SIG-M5 (cell line): ENCODE measurements around the gene DGKD.
"Not testable (repeated sequence)": the region's sequence is repeated elsewhere in the genome, so short reads cannot be mapped to it uniquely, and the experiment has no call there.

Experiments
- DNase-seq: peaks from one replicate; lab custom pipeline; 2025; lab: John Stamatoyannopoulos, UW

The DGKD gene

DNA sequence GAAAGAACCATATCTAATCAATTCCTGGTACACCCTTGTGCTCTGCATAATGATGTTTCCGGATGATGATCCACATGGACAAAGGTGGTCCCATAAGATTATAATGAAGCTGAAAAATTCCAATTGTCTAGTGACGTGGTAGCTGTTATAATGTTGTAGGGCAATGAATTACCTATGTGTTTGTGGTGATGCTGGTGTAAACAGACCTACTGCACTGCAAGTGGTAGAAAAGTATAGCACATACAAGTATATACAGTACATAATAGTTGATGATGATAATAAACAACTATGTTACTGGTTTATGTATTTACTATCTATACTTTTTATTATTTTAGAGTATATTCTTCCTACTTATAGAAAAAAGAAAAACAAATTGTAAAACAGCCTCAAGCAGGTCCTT is 8.4 kb downstream of the DGKD start:
- DNase-seq = no peak

DNA sequence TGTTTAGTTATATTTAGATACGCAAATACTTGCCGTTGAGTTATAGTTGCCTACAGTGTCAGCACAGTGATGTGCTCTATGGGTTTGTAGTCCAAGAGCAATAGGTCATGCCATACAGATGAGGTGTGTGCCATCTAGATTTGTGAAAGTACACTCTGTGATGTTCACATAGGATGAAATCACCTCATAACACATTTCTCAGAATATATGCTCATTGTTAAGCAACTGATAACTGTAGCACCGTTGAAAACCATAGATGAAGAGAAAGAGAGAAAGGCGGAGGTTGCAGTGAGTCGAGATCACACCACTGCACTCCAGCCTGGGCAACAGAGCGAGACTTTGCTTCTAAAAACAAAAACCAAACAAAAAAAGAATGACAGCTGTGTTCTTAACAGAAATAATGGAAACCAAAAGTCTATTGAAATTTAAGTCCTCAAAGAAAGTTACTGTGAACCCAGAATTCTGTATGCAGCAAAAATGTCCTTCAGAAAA is 9.5 kb downstream of the DGKD start:
- no peak for DNase-seq

DNA sequence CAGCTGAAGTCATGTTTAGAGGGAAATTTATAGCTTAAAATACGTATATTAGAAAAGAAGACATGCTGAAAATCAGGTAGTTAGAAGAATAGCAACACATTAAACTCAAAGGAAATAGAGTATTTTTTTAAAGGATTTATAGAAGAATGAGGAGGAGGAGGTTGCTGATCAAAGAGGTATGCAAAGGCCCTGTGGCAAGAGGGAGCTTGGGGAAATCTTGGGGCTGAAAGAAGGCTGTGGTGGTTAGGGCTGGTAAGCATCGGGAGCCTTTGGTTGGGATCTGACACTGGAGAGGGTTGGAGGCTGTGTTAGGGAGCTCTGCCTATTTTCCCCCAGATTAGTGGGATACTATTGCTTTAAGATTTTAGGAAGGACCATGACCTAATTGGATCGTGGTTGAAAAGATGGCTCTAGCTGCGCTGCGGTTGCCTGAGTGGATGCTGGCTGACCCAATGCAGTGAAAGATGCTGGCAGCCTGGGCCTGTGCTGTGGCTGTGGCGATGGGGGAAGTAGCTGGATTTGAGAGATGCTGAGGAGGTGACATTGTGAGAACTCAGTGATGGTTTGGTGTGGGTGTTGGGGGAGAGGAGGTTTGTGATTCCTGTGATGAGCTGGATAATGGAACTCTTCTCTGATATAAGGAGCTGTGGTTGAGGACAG is 11.7 kb downstream of the DGKD start:
- DNase-seq = no peak

DNA sequence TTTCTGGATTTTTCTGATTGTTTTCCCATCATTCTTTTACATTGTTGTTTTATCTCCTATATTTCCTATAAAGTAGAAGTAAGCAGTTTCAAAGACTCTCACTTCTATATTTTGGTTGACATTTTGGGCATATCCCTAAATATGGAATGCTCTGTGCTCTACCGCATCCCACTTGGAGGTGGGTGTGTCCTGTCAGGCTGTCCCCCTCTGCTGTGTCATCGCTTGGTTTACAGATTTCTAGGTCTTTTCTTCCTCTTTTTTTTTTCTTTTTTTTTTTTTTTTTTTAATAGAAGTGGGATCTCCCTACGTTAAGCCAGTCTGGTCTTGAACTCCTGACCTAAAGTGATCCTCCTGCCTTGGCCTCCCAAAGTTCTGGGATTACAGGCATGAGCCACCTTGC is 13.3 kb downstream of the DGKD start:
- no peak for DNase-seq

DNA sequence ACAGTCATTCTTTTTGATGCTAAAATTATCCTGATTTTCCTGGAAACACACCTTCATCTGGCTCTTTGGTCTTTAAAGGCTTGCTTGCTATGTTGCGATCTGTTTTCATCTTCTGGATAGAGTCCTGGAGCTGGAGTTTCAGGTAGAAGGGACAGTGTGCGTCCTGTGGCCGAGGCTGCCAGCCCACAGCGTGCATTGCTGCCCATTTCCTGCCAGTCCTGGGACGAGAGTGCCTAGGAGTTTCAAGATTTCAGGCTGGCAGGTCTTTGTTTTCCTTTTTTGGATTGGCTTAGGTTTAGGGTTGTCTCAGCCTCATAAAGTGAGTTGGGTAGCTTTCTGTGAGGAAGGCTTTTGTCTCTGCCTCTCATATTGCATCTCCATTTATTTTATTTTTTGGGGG is 14.5 kb downstream of the DGKD start:
- DNase-seq = no peak

DNA sequence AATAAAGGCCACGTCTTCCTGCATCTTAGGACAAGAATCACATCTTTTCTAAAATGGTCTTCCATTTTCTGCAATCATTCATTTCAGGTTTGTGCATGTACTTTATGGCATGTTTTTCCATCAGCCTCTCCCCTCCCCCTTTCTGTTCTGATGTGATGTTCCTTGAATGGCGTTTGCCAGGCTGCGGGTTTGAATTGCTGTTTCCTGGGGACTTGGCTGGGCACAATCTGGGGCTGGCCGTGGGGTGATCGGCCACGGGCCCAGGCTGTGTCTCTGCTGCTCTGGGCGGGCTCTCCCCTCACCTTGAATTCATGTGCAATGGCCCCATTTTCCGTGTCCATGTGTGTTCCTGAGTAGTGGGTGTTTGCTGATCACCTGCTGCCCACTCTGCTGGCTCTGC is 15.2 kb downstream of the DGKD start:
- DNase-seq = no peak

DNA sequence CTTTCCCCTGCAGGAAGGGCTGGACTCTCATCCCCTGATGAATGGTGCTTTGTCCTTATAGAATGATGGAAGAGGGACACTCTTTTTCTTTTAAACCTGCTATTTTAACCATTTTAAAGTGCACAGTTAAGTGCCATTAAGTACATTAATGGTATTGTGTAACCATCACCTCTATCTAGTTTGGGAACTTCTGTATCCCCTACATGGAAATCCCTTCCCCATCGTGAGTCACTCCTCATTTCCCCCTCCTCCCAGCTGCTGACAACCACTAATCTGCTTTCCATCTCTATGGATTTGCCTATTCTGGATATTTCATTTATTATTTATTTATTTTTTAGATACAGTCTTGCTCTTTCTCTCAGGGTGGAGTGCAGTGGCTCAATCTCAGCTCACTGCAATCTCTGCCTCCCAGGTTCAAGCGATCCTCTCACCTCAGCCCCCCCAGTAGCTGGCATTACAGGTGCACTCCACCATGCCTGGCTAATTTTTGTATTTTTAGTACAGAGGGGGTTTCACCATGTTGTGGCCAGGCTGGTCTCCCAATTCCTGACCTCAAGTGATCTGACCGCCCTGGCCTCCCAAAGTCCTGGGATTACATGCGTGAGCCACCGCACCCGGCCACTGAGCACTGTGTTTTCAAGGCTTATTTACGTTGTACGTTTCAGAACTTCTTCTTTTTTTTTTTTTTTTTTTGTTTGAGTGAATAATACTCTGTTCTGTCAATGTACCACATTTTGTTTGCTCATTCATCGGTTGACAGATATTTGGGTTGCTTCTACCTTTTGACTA is 15.8 kb downstream of the DGKD start:
- no peak for DNase-seq

DNA sequence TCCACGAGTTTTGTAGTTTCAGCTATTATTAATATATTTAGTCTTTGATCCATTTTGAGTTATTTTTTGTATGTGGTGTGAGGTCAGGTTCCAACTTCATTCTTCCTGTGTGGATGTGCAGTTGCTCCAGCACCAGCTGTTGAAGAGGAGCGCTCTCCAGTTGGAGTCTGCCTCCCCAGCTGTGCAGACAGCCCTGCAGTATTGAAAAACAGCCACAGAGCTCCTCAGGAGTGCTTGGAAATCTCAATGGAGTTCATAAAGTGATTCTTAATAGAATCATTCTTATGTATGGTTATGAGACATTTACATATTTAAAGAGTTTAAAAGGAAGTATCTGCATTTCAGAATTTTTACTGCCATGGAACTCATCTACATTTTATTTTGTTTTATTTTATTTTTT is 17.3 kb downstream of the DGKD start:
- DNase-seq = no peak

DNA sequence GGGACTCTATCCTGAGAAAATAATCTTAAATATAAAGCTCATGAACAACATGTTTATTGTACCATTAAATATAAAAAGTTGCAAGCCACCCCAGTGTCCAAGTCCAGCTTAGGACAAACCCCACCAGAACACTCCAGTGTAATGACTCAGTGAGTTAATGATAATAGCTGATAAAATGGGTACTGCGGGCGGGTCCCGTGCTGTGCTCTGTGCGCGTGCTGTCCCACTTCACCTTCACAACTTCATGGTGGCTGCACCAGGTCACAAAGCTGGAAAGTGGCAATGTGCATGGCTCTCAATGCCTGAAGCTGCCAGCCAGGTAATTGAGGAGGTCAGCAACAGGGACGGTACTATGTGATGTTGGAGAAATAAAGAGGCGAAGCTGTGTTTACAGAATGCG is 18.6 kb downstream of the DGKD start:
- DNase-seq = no peak

DNA sequence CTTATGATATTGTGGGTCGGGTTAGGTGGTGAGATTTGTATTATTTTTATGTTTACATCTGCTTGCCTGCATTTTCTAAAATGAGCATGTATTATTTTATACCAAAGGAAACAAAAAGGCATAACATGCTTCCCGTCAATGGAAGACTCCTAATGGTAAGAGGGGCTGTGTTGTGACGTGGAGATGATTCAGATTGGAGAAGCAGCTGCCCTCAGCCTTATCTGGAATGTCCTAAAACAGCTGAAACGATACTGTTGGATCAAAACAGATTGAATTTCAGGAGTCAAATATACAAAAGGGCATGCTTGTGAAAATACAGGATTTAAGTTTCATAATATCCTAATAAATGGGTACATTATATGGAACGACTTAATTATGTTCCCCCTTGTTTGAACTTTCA is 19.0 kb downstream of the DGKD start:
- no peak for DNase-seq

DNA sequence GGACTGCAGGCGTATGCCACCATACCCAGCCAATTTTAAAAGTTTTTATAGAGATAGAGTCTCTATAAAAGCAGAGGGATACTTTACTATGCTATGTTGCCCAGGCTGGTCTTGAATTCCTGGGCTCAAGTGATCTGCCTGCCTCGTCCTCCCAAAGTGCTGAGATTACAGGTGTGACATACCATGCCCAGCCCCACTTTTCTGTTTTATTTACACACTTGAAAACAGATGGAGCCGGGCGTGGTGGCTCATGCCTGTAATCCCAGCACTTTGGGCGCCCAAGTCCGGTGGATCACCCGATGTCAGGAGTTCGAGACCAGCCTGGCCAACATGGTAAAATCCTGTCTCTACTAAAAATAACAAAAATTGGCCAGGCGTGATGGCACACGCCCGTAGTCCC is 20.5 kb downstream of the DGKD start:
- DNase-seq = not testable (repeated sequence)

DNA sequence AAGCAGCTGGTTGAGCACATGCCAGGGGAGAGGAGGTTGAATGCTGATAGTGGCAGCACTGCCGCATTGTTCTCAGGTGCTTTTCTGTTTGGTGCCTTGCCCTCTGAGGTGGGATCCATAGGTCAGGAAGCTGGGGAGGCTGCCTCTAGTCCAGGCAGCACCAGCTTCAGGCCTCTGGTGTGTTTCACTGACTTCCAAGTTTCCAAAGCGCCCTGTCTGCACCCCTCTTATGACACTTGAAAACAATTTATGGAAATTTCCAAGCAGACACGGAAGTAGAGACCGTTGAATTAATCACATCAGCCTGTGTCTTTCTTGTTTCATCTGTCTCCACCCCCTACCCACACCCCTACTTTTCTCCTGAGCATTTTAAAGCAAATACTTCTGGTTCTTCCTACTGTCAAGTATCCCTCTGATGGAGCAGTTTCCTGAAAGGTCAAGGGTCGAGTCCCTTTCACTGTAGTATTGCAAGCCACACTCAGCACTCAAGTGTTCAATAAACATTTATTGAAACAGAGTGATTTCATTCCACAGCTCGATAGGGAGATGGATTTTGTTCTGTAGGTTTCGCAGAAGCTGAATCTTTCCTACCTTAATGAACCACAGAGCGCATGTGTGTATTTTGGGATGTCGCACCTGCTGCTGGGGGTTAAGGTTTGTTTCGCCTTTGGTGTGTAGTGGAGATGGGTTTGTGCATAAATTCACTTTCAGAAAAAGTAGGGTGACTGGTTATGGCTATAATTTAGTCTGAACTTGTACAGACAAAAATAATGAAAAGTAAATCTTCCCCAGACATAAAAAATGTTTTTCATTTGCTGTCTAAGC is 21.4 kb downstream of the DGKD start:
- DNase-seq = no peak

DNA sequence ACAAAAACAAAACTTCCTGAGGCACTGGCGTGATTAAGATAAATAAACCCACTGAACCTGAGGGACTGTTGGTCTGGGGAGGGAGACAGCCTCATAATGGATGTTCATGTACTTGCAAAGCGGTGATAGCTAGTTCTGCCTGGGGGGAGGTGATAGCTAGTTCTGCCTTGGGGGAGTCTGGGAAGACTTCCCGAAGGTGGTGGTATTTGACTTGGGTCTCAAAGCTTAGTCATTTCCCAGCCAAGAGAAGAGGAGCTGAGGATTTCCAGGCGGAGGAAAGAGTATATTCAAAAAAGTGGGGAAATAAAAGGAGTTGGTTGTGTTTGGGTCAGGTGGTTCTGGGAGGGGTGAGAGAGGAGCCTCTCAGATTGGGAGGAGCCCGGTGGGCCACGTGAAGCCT is 24.7 kb downstream of the DGKD start:
- no peak for DNase-seq

DNA sequence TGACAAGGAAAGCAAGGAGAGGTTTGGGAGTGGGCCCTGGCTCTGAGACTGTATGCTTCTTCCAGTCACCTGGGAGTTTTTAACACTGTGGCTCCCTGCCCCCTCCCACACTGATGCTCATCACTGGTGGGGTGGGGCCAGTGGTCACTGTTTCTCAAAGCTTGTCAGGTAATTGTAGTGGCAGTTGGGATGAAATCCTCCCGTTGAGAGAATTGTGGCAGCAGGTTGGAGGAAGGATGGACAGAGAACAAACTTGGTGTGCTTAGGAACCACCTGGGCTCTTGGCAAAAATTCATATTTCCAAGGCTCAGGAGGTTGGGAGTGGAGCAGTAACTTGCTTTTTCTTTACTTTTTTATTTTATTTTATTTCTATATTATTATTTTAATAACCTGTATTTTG is 25.1 kb downstream of the DGKD start:
- DNase-seq = no peak

DNA sequence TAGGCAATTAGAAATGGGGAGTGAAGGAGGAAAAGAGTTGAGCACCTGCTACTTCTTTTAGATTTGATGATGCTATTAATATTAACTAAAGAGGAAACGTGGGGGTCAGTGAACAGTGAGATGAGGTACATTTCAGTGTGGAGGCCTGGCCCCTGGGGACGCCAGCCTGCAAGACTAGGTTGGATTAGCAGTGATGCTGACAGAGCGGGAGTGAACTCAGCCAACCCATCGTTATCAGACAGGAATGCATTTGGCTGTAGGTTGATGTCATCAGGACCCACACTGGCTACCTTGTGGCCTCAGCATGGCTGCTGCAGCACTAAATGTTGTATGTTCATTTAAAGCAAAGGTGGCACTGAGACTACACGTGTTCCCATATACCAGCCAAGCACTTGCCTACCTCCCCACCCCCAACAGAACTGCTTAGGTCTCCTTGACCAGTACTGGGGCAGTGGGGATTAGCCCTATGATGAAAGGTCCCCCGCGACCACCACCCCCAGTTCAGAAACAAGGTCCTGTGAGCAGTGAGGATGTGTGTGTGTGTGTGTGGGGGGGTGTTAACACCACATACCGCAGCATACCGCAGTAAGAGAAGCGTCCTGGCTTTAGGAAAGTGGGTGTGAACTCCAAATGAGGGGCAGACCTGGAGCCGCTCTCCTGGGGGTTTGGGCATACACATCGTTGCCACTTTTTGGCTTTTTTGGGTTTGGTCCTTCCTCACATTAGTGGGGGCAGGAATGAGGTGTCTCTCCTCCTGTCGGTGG is 26.0 kb downstream of the DGKD start:
- DNase-seq = no peak

DNA sequence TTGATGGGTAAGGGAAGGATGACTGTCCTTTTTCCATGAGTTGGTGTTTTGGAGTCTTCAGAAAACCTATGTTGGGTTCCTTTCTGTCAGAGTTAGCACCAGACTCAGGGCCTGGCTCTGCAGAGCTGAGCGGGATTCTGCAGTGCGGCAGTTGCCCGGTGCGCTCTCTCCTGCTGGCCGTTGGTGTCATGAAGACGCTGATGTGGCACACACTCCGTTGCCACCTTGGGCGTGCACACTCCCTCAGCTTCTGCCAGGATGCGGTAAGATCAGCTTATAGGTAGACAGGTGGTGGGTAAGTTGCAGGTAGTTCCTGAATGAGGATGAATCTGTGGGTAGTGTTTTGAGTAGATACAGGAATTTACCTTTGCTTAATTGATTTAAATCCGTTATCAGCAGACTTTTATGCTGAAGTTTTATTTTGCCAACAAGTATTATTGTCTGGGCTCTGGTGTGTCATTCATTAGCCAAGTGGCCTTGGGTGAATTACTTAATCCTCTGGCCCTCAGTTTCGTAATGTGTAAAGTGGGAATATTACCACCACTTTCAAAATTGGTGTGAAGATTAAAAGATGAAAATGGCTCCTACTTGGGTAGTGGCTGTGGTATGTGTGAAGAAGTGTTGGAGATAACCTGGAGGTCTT is 26.8 kb downstream of the DGKD start:
- DNase-seq = no peak

DNA sequence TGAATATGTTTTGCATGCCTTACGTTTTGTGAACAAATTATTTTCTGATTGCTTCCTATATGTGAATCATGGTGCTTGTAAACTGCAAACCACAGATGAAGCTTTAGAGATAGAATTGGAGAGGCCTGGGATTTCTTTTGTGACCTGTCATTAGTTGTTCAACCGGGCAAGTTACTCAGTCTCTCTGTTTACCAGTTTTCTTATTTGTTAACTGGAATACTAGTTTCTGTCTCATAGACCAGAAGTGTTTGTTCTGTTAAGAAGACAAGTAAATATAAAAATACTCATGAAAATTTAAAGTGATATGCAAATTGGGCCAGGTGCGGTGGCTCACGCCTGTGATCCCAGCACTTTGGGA is 27.3 kb downstream of the DGKD start:
- DNase-seq = no peak

DNA sequence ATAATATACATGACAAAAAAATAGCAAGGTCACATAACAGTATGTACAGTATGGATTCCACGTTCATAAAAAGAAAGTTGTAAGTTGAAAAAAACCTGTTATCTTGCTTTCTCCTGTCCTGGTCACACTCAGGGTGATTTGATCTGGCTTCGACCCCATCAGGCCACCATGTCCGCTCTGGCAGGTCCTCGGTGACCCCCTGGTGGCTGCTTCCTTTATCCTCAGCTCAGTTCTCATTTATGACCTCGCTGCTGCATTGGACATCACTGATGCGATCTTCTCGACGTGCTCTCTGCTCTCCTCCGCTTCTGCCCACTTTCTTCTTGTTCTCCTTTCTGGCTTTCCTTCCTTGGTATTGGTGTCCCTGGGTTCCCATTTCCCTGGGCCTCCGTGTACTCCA is 29.7 kb downstream of the DGKD start:
- no peak for DNase-seq

DNA sequence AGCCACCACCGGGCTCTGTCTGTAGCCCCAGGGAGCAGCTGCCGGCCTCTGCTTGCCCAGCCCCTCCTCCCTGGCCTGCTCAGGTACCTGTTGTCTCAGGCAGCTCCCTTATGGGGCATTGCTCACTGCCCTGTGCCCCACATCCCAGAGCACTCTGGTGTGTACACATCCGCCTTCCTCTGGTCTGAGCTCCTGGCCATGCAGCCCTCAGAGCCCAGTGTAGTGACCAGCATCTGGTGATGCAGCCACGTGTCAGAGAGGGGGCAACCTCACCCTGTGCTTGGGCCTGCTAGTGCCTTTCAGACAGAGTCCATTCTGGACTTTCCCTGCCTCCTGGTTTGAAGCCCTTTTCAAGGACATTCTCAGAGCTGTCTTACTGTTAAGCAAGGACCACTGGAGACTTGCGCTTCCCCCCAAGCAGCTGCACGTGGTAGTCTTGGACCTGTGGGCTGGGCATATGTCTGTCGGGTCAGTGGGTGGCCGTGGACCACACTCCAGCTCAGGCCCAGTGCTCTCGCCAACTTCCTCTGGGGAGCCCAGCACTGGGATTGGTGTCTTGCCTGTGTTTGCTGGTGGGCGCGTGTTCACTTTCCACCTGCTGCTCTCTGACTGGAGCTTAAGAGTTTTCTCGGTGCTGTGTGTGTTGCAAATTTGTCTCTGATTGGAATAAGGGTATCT is 30.7 kb downstream of the DGKD start:
- DNase-seq = no peak

DNA sequence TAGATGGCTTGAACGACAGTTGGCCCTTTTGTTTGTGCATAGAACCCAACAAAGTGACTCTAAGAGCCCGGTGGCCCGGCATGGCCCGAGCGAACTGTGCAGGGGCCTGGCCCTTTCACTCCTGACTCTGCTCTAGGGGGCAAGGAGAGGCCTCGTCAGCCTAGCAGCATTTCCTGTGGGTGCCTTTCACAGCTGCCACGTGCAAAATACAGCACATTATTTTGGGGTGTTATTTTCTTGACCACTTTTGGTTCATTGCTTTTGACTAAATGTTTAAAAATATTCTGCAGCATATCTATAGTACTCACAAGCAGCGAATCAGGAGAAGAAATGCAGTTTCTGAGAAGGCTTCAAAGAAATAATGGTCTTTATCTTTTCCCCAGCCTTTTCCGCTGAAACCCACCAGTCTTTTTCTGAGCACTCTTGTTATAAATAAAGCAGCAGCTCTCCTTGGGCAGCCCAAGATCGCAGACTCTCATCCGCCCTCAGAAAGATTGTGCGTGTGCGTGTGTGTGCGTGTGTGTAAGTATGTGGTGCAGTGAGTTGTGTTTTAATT is 31.3 kb downstream of the DGKD start:
- DNase-seq = no peak
